Measurements from ENCODE around the gene TNF. TPM values are rescaled to one million over a fixed set of nuclear protein-coding genes. Genes with fewer than 3 reads are reported as not detected.

The TNF gene
- total RNA-seq, 2 experiments from 2014 or later, result 89.2 to 92.5 TPM

GRCh38 chr6:31532644-31533454 is 42.5 kb upstream of the TNF start:
- POLR2A ChIA-PET, result interaction anchor here (1.0 to 2.8 kb wide), 5 partner anchors 8 to 38 kb away, joined by 3 to 24 read pairs (median 4); partner anchors contain the start of gene DDX39B
- intact Hi-C loops (cut with micrococcal nuclease), result no loop called here
- Mint-ChIP-seq H3K4me1 (ENCODE audit: low read depth) (peaks cover 36% of the 10 kb centered on the region), H3K27me3 (no peaks in the 10 kb centered on the region), H3K27ac (peak overlapping the region; percentile 69), H3K9me3 (no peaks in the 10 kb centered on the region), H3K4me3 (no peak overlapping the region), H3K36me3 (ENCODE audit: low read depth) (peaks cover 71% of the 10 kb centered on the region)
- no peak for TF ChIP-seq CTCF (IDR thresholded peaks at IDR 0.05)
- no peak for ATAC-seq
- CTCF ChIA-PET, result interaction anchor here (1.0 to 56.2 kb wide), 3 partner anchors 9 to 59 kb away, joined by 3 to 2542 read pairs (median 7); partner anchors contain the start of genes DDX39B, LST1, LTB and NCR3
- DNase-seq, result no peak

- no peak overlapping the region for H3K4me3 Mint-ChIP-seq
- H3K4me1 Mint-ChIP-seq (ENCODE audit: low read depth), result peaks cover 39% of the 10 kb centered on the region
- CTCF ChIA-PET, result interaction anchor here (56.2 kb wide), 1 partner anchor 59 kb away, joined by 2542 read pairs; the partner anchor contains the start of genes LST1, LTB, NCR3 and TNF
- ATAC-seq, result no peak
- DNase-seq, result no peak
- POLR2A ChIA-PET, result interaction anchor here (1.0 to 1.5 kb wide), 4 partner anchors 31 to 48 kb away, joined by 3 to 5 read pairs (median 4); partner anchors contain the start of gene MICB
- no peaks in the 10 kb centered on the region for H3K9me3 Mint-ChIP-seq
- H3K36me3 Mint-ChIP-seq (ENCODE audit: low read depth), result peaks cover 74% of the 10 kb centered on the region
- intact Hi-C loops (cut with micrococcal nuclease), result no loop called here
- no peaks in the 10 kb centered on the region for H3K27me3 Mint-ChIP-seq
- H3K27ac Mint-ChIP-seq, result peak overlapping the region; percentile 57
- no peak for TF ChIP-seq CTCF (IDR thresholded peaks at IDR 0.05)
Observed at GRCh38 chr6:31533455-31533841, 41.9 kb upstream of the TNF start.

DNA sequence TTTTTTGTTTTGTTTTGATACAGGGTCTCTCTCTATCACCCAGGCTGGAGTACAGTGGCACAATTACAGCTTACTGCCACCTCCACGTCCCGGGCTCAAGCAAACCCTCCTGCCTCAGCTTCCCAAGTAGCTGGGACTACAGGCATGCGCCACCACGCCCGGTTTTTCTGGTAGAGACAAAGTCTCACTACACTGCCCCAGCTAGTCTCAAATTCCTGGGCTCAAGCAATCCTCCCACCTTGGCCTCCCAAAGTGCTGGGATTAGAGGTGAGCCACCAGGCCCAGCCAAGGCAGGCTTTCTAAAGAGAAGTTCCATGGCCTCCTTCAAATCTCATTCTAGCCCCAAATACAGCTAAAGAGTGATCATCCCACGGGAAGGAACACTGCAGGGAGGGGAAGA is 41.4 kb upstream of the TNF start:
- no peak for ATAC-seq
- Mint-ChIP-seq H3K4me1 (ENCODE audit: low read depth) (peaks cover 45% of the 10 kb centered on the region), H3K27ac (peak overlapping the region; percentile 5), H3K9me3 (no peaks in the 10 kb centered on the region), H3K27me3 (no peaks in the 10 kb centered on the region), H3K36me3 (ENCODE audit: low read depth) (peaks cover 78% of the 10 kb centered on the region), H3K4me3 (no peak overlapping the region)
- TF ChIP-seq CTCF (IDR thresholded peaks at IDR 0.05), result no peak
- ChIA-PET POLR2A (interaction anchor here (0.9 to 1.5 kb wide), 5 partner anchors 9 to 47 kb away, joined by 3 to 5 read pairs (median 4); partner anchors contain the start of gene MICB), CTCF (interaction anchor here (56.2 kb wide), 1 partner anchor 58 kb away, joined by 2542 read pairs; the partner anchor contains the start of genes LST1, LTB, NCR3 and TNF)
- no peak for DNase-seq
- intact Hi-C loops (cut with micrococcal nuclease), result no loop called here

DNA sequence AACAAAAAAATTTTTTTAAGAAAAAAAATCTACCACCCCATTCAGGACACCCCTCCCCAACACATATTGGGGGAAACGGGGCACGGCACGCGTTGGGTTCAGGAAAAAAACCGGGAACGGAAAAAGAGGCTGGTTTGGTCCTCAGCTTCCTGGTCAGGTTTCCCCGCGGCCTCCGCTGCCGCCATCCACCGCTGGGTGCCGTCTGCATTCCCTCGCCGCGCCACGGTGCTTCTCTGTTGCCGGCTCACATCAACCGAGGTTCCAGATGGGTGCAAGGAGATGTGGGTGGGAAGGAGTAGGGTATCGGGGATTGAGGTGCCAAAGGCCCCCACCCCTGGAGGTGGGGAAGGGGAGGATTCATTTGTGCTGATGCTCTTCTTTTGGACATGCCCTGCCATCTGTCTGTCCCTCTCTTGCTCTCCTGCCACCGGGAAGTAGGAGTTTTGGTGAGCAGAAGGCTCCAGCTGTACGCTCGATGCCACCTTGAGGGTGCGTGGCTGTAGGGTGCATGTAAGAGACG is 40.8 kb upstream of the TNF start:
- H3K9me3 Mint-ChIP-seq, result no peaks in the 10 kb centered on the region
- ChIA-PET CTCF (interaction anchor here (1.1 to 56.2 kb wide), 3 partner anchors 10 to 57 kb away, joined by 3 to 2542 read pairs (median 4); partner anchors contain the start of genes LST1, LTB, NCR3 and TNF), POLR2A (interaction anchor here (0.6 to 1.7 kb wide), 8 partner anchors 9 to 427 kb away, joined by 3 to 7 read pairs (median 4); partner anchors contain the start of gene MICB)
- no peak overlapping the region for H3K4me3 Mint-ChIP-seq
- no peak for DNase-seq
- no peak for TF ChIP-seq CTCF (IDR thresholded peaks at IDR 0.05)
- H3K27me3 Mint-ChIP-seq, result no peaks in the 10 kb centered on the region
- peaks cover 84% of the 10 kb centered on the region for H3K36me3 Mint-ChIP-seq (ENCODE audit: low read depth)
- no peak for ATAC-seq
- H3K4me1 Mint-ChIP-seq (ENCODE audit: low read depth), result peaks cover 51% of the 10 kb centered on the region
- H3K27ac Mint-ChIP-seq, result no peak overlapping the region
- intact Hi-C loops (cut with micrococcal nuclease), result no loop called here

Data from activated CD8-positive, alpha-beta T cell treated with anti-CD3 and anti-CD28 coated beads for 36 hours (primary cell).